ENCODE data around the gene EZH2. TPM values are rescaled to one million over a fixed set of nuclear protein-coding genes. Genes with fewer than 3 reads are reported as not detected.

EZH2 gene
- polyA plus RNA-seq, 2 of the 4 experiments (the other 2 are of a cell fraction) = 36.6 to 45.7 TPM

- DNase-seq (ENCODE audit: low read depth in 1 of 2, low spot score in 1 of 2) (no peak), FAIRE-seq (no peak), ATAC-seq (no peak)
- no peak overlapping the region for H3K27ac ChIP-seq
- POLR2A ChIA-PET = no interaction called here
- CTCF ChIA-PET = interaction anchor here (0.7 to 1.0 kb wide), 2 partner anchors 70 to 80 kb away, joined by 3 read pairs; no protein-coding TSS in a partner anchor
- no peaks in the 10 kb centered on the region for H3K4me1 ChIP-seq
- H3K4me3 ChIP-seq = no peak overlapping the region
- no peaks in the 10 kb centered on the region for H3K9me3 ChIP-seq
- TF ChIP-seq HOXB13 (CRISPR knock-in tag; IDR thresholded peaks at IDR 0.05; ENCODE audit: low read depth) = no peak
- TF ChIP-seq GATA3 (IDR thresholded peaks at IDR 0.05; ENCODE audit: borderline replicate concordance) = no peak
- no peak for TF ChIP-seq KDM1A (IDR thresholded peaks at IDR 0.05; ENCODE audit: low read depth)
- TF ChIP-seq FOXS1 (CRISPR knock-in tag; IDR thresholded peaks at IDR 0.05) = no peak
- no peak for TF ChIP-seq RFX5 (IDR thresholded peaks at IDR 0.05)
- TF ChIP-seq, protein P1, sequence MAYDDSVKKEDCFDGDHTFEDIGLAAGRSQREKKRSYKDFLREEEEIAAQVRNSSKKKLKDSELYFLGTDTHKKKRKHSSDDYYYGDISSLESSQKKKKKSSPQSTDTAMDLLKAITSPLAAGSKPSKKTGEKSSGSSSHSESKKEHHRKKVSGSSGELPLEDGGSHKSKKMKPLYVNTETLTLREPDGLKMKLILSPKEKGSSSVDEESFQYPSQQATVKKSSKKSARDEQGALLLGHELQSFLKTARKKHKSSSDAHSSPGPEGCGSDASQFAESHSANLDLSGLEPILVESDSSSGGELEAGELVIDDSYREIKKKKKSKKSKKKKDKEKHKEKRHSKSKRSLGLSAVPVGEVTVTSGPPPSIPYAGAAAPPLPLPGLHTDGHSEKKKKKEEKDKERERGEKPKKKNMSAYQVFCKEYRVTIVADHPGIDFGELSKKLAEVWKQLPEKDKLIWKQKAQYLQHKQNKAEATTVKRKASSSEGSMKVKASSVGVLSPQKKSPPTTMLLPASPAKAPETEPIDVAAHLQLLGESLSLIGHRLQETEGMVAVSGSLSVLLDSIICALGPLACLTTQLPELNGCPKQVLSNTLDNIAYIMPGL (CRISPR knock-in tag; IDR thresholded peaks at IDR 0.05; ENCODE audit: borderline replicate concordance) = no peak
- TF ChIP-seq, protein P2, sequence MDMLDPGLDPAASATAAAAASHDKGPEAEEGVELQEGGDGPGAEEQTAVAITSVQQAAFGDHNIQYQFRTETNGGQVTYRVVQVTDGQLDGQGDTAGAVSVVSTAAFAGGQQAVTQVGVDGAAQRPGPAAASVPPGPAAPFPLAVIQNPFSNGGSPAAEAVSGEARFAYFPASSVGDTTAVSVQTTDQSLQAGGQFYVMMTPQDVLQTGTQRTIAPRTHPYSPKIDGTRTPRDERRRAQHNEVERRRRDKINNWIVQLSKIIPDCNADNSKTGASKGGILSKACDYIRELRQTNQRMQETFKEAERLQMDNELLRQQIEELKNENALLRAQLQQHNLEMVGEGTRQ (IDR thresholded peaks at IDR 0.05) = no peak
- TF ChIP-seq NFE2L2 (conservative IDR thresholded peaks at IDR 0.05; ENCODE audit: low read length) = no peak
- TF ChIP-seq ZSCAN20 (CRISPR knock-in tag; IDR thresholded peaks at IDR 0.05) = no peak
- TF ChIP-seq NPAS2 (CRISPR knock-in tag; IDR thresholded peaks at IDR 0.05; ENCODE audit: borderline replicate concordance) = no peak
- TF ChIP-seq, protein P3, sequence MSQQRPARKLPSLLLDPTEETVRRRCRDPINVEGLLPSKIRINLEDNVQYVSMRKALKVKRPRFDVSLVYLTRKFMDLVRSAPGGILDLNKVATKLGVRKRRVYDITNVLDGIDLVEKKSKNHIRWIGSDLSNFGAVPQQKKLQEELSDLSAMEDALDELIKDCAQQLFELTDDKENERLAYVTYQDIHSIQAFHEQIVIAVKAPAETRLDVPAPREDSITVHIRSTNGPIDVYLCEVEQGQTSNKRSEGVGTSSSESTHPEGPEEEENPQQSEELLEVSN (IDR thresholded peaks at IDR 0.05; ENCODE audit: borderline replicate concordance, low read depth) = no peak
- no peak overlapping the region for H3K4me2 ChIP-seq
- 86% methylated on average over 9 of the region's 9 CpGs for WGBS (ENCODE audit: missing lambda C conversion rate)
Observed at GRCh38 chr7:148925836-148926235, 41.7 kb upstream of the EZH2 start.

DNA sequence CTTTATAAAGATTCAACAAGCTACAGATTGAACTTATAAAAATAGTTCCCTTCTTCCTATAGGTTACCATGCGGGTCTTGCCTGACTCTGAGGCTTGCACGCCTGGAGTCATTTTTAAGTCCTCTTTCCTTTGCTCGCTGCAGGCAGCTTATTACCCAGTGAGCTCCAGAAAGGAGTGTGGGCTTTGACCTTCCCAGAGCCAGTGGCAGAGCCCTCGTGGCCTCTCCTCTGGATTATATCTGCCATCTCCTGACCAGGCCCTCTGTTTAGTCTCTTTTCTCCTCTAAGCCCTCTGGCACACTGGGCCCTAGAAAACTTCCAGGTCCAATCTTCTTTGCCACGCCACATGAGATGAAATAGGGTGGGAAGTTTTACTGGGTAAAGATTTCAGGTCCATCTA is 39.9 kb upstream of the EZH2 start:
- Histone ChIP-seq H3K4me1 (no peaks in the 10 kb centered on the region), H3K27ac (no peak overlapping the region), H3K9me3 (no peaks in the 10 kb centered on the region), H3K4me2 (no peak overlapping the region), H3K4me3 (no peak overlapping the region)
- FAIRE-seq (no peak), ATAC-seq (no peak), DNase-seq (ENCODE audit: low read depth in 1 of 2, low spot score in 1 of 2) (no peak)
- WGBS (ENCODE audit: missing lambda C conversion rate) = 88% methylated on average over 5 of the region's 5 CpGs
- ChIA-PET CTCF (interaction anchor here (1.0 to 2.4 kb wide), 5 partner anchors 9 to 68 kb away, joined by 3 to 8 read pairs (median 4); no protein-coding TSS in a partner anchor), POLR2A (no interaction called here)
- TF ChIP-seq RAD21 (conservative IDR thresholded peaks at IDR 0.05 in 1 of 2, IDR thresholded peaks at IDR 0.05 in 1 of 2) (no peak), PHF8 (IDR thresholded peaks at IDR 0.05; ENCODE audit: borderline replicate concordance, low read depth) (no peak), MYC (IDR thresholded peaks at IDR 0.05; ENCODE audit: borderline replicate concordance, low read length) (no peak), ZC3H11A (IDR thresholded peaks at IDR 0.05) (no peak), KDM1A (IDR thresholded peaks at IDR 0.05; ENCODE audit: low read depth) (no peak), SMC3 (IDR thresholded peaks at IDR 0.05) (no peak), NR3C1 (IDR thresholded peaks at IDR 0.05) (no peak), ZFP36 (IDR thresholded peaks at IDR 0.05; ENCODE audit: borderline replicate concordance, partially characterized antibody) (no peak), FOSB (CRISPR knock-in tag; IDR thresholded peaks at IDR 0.05) (no peak), GATA3 (IDR thresholded peaks at IDR 0.05; ENCODE audit: borderline replicate concordance) (no peak), ESRRA (IDR thresholded peaks at IDR 0.05; ENCODE audit: borderline replicate concordance, low read length) (no peak), RFX5 (IDR thresholded peaks at IDR 0.05) (no peak), SREBF2 (IDR thresholded peaks at IDR 0.05) (no peak), FOSL2 (IDR thresholded peaks at IDR 0.05) (no peak), FOSL2 (CRISPR knock-in tag; IDR thresholded peaks at IDR 0.05) (no peak)
- TF ChIP-seq, protein P4, sequence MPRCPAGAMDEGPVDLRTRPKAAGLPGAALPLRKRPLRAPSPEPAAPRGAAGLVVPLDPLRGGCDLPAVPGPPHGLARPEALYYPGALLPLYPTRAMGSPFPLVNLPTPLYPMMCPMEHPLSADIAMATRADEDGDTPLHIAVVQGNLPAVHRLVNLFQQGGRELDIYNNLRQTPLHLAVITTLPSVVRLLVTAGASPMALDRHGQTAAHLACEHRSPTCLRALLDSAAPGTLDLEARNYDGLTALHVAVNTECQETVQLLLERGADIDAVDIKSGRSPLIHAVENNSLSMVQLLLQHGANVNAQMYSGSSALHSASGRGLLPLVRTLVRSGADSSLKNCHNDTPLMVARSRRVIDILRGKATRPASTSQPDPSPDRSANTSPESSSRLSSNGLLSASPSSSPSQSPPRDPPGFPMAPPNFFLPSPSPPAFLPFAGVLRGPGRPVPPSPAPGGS (IDR thresholded peaks at IDR 0.05) = no peak
- TF ChIP-seq, protein P5, sequence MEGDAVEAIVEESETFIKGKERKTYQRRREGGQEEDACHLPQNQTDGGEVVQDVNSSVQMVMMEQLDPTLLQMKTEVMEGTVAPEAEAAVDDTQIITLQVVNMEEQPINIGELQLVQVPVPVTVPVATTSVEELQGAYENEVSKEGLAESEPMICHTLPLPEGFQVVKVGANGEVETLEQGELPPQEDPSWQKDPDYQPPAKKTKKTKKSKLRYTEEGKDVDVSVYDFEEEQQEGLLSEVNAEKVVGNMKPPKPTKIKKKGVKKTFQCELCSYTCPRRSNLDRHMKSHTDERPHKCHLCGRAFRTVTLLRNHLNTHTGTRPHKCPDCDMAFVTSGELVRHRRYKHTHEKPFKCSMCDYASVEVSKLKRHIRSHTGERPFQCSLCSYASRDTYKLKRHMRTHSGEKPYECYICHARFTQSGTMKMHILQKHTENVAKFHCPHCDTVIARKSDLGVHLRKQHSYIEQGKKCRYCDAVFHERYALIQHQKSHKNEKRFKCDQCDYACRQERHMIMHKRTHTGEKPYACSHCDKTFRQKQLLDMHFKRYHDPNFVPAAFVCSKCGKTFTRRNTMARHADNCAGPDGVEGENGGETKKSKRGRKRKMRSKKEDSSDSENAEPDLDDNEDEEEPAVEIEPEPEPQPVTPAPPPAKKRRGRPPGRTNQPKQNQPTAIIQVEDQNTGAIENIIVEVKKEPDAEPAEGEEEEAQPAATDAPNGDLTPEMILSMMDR (IDR thresholded peaks at IDR 0.05) = no peak
